Parathyroid adenoma (tissue), 2 donors: ENCODE data around the gene C16orf74.

Experiments
- H2AFZ ChIP-seq: fragments of 300-600 bp; sonication (generic); one replicate; pipeline ENCODE4 v1.7.0; 2017; ENCODE audit warnings: antibody characterized with exemption, mild to moderate bottlenecking
- H3K27ac ChIP-seq: fragments of 300-600 bp; sonication (generic); one replicate; pipeline ENCODE4 v1.7.0; 2017
- H3K27me3 ChIP-seq: fragments of 300-600 bp; sonication (generic); one replicate; pipeline ENCODE4 v1.7.0; 2017; ENCODE audit warnings: low read length; ENCODE audit not compliant: control insufficient read depth, insufficient read depth
- H3K36me3 ChIP-seq: fragments of 300-600 bp; sonication (generic); one replicate; pipeline ENCODE4 v1.7.0; 2017; ENCODE audit warnings: low read length; ENCODE audit not compliant: control insufficient read depth, insufficient read depth
- H3K4me1 ChIP-seq: fragments of 300-600 bp; sonication (generic); one replicate; pipeline ENCODE4 v1.7.0; 2017; ENCODE audit warnings: control low read depth
- H3K4me2 ChIP-seq: fragments of 300-600 bp; sonication (generic); one replicate; pipeline ENCODE4 v1.7.0; 2017; ENCODE audit warnings: low read length
- H3K4me3 ChIP-seq: fragments of 300-600 bp; sonication (generic); one replicate; pipeline ENCODE4 v1.7.0; 2017; ENCODE audit warnings: low read depth, low read length
- H3K79me2 ChIP-seq: fragments of 300-600 bp; sonication (generic); one replicate; pipeline ENCODE4 v1.7.0; 2017; ENCODE audit warnings: control low read depth
- H3K9ac ChIP-seq: fragments of 300-600 bp; sonication (generic); one replicate; pipeline ENCODE4 v1.7.0; 2017; ENCODE audit warnings: mild to moderate bottlenecking
- H3K9me3 ChIP-seq: fragments of 300-600 bp; sonication (generic); one replicate; pipeline ENCODE4 v1.7.0; 2017; ENCODE audit warnings: low read length; ENCODE audit not compliant: control insufficient read depth
- CTCF ChIP-seq: fragments of 300-600 bp; sonication (generic); IDR thresholded peaks from one replicate; pipeline ENCODE4 v1.7.0; 2017; ENCODE audit warnings: antibody characterized with exemption, mild to moderate bottlenecking
- donor health status: primary hyperparathyroidism.

Gene C16orf74

GRCh38 chr16:85798283-85798776 is 47.4 kb upstream of the C16orf74 start:
- Histone ChIP-seq H3K36me3 (no peaks in the 10 kb centered on the region), H3K9me3 (no peaks in the 10 kb centered on the region), H2AFZ (no peak overlapping the region), H3K4me3 (peak overlapping the region; percentile 67), H3K9ac (no peak overlapping the region), H3K79me2 (peaks cover 51% of the 10 kb centered on the region), H3K4me1 (peaks cover 17% of the 10 kb centered on the region), H3K27me3 (no peaks in the 10 kb centered on the region), H3K4me2 (peak overlapping the region; percentile 87), H3K27ac (no peak overlapping the region)
- no peak for TF ChIP-seq CTCF

GRCh38 chr16:85796599-85796998 is 45.7 kb upstream of the C16orf74 start:
- H3K79me2 ChIP-seq: peaks cover 67% of the 10 kb centered on the region
- no peak overlapping the region for H3K4me2 ChIP-seq
- no peak overlapping the region for H3K27ac ChIP-seq
- peaks cover 16% of the 10 kb centered on the region for H3K4me1 ChIP-seq
- no peak overlapping the region for H3K4me3 ChIP-seq
- no peak overlapping the region for H3K9ac ChIP-seq
- no peaks in the 10 kb centered on the region for H3K36me3 ChIP-seq
- H2AFZ ChIP-seq: no peak overlapping the region
- H3K9me3 ChIP-seq: no peaks in the 10 kb centered on the region
- TF ChIP-seq CTCF: no peak
- no peaks in the 10 kb centered on the region for H3K27me3 ChIP-seq

GRCh38 chr16:85796152-85796551 is 45.3 kb upstream of the C16orf74 start:
- no peak overlapping the region for H3K9ac ChIP-seq
- H3K4me3 ChIP-seq: no peak overlapping the region
- H3K4me2 ChIP-seq: no peak overlapping the region
- no peak overlapping the region for H3K27ac ChIP-seq
- H2AFZ ChIP-seq: no peak overlapping the region
- H3K27me3 ChIP-seq: no peaks in the 10 kb centered on the region
- peaks cover 69% of the 10 kb centered on the region for H3K79me2 ChIP-seq
- H3K4me1 ChIP-seq: peaks cover 12% of the 10 kb centered on the region
- H3K36me3 ChIP-seq: no peaks in the 10 kb centered on the region
- no peak for TF ChIP-seq CTCF
- H3K9me3 ChIP-seq: no peaks in the 10 kb centered on the region

- no peaks in the 10 kb centered on the region for H3K27me3 ChIP-seq
- H3K27ac ChIP-seq: no peak overlapping the region
- H3K9me3 ChIP-seq: no peaks in the 10 kb centered on the region
- H3K4me3 ChIP-seq: no peak overlapping the region
- no peak overlapping the region for H3K9ac ChIP-seq
- H3K79me2 ChIP-seq: peaks cover 65% of the 10 kb centered on the region
- H3K4me2 ChIP-seq: no peak overlapping the region
- peaks cover 4% of the 10 kb centered on the region for H3K4me1 ChIP-seq
- no peak for TF ChIP-seq CTCF
- H3K36me3 ChIP-seq: no peaks in the 10 kb centered on the region
- no peak overlapping the region for H2AFZ ChIP-seq
These were observed 43.8 kb upstream of the C16orf74 start for GRCh38 chr16:85794696-85795095.

GRCh38 chr16:85793662-85794298 is 42.9 kb upstream of the C16orf74 start:
- Histone ChIP-seq H3K36me3 (no peaks in the 10 kb centered on the region), H3K4me2 (no peak overlapping the region), H3K27ac (no peak overlapping the region), H3K4me1 (peaks cover 4% of the 10 kb centered on the region), H3K9ac (no peak overlapping the region), H3K4me3 (no peak overlapping the region), H3K27me3 (no peaks in the 10 kb centered on the region), H3K79me2 (peaks cover 65% of the 10 kb centered on the region), H2AFZ (no peak overlapping the region), H3K9me3 (no peaks in the 10 kb centered on the region)
- no peak for TF ChIP-seq CTCF
